Rectal smooth muscle tissue (tissue), 1 donor: ENCODE data around the gene PM20D2.

Experiments used
- H3K27ac ChIP-seq: one replicate; pipeline ENCODE4 v1.7.0; 2013; ENCODE audit warnings: low read depth, low read length, inconsistent platforms
- H3K27me3 ChIP-seq: one replicate; pipeline ENCODE4 v1.7.0; 2013; ENCODE audit warnings: low read length; ENCODE audit not compliant: control insufficient read depth, insufficient read depth
- H3K36me3 ChIP-seq: one replicate; pipeline ENCODE4 v1.7.0; 2013; ENCODE audit warnings: low read length; ENCODE audit not compliant: control insufficient read depth, insufficient read depth
- H3K4me1 ChIP-seq: one replicate; pipeline ENCODE4 v1.7.0; 2013; ENCODE audit warnings: low read length; ENCODE audit not compliant: control insufficient read depth, insufficient read depth
- H3K4me3 ChIP-seq: one replicate; pipeline ENCODE4 v1.7.0; 2013; ENCODE audit warnings: low read length
- H3K9ac ChIP-seq: one replicate; pipeline ENCODE4 v1.7.0; 2013; ENCODE audit warnings: low read length

PM20D2 gene

DNA sequence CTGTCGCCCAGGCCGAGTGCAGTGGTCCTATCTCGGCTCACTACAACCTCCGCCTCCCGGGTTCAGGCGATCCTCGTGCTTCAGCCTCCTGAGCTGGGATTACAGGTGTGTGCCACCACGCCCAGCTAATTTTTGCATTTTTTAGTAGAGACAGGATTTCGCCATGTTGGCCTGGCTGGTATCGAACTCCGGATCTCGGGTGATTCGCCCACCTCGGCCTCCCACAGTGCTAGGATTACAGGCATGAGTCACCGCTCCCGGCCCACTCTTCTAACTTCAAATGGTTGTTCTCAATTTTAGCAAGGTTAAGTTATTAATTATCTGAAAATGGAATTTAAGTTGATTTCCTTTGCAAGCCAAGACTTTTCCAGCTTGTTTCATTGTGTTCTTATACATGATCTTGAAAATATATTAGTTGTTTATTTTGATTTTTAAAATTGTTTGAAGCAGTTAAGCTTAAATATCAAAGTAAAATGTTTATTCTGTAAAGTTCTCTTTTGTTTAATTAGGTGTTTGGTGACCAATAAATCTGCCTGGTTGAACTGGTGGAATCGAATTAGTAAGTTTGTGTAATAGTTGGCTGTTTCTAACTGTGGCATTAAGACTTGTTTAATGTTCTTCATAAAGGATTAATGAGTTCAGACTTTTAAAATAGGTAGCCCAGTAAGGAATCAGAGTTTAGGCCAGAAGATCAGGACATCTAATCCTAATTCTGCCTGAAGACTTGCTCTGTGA is 2.3 kb downstream of the PM20D2 start:
- H3K4me3 ChIP-seq: no peak overlapping the region
- peaks cover 7% of the 10 kb centered on the region for H3K4me1 ChIP-seq
- H3K27me3 ChIP-seq: no peaks in the 10 kb centered on the region
- peaks cover 2% of the 10 kb centered on the region for H3K36me3 ChIP-seq
- H3K9ac ChIP-seq: no peak overlapping the region
- H3K27ac ChIP-seq: peak overlapping the region; percentile 38

- Histone ChIP-seq H3K36me3 (peaks cover 2% of the 10 kb centered on the region), H3K27me3 (no peaks in the 10 kb centered on the region), H3K9ac (no peak overlapping the region), H3K4me3 (no peak overlapping the region), H3K4me1 (no peaks in the 10 kb centered on the region), H3K27ac (no peak overlapping the region)
These were observed 8.3 kb downstream of the PM20D2 start for GRCh38 chr6:89154131-89154530.

- peak overlapping the region; percentile 99 for H3K27ac ChIP-seq
- no peak overlapping the region for H3K9ac ChIP-seq
- no peaks in the 10 kb centered on the region for H3K27me3 ChIP-seq
- no peaks in the 10 kb centered on the region for H3K36me3 ChIP-seq
- no peak overlapping the region for H3K4me3 ChIP-seq
- H3K4me1 ChIP-seq: peaks cover 25% of the 10 kb centered on the region
These were observed 14.7 kb downstream of the PM20D2 start for GRCh38 chr6:89160331-89161092.

GRCh38 chr6:89161326-89162046 is 15.6 kb downstream of the PM20D2 start:
- H3K27ac ChIP-seq: peak overlapping the region; percentile 99
- no peaks in the 10 kb centered on the region for H3K27me3 ChIP-seq
- no peaks in the 10 kb centered on the region for H3K36me3 ChIP-seq
- H3K4me3 ChIP-seq: peak overlapping the region; percentile 37
- H3K4me1 ChIP-seq: peaks cover 25% of the 10 kb centered on the region
- peak overlapping the region; percentile 10 for H3K9ac ChIP-seq

DNA sequence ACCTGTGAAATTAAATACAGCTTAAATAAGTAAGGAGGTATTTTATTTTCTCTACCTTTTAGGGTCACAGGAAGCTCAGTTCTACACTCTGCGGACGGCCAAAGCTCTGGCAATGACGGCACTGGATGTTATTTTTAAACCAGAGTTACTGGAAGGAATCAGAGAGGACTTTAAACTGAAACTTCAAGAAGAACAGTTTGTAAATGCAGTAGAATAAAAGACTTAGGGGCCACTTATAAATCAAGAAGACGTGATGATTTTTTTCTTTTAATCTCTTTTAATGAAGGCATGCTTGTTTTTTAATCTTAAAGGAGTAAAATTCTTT is 16.2 kb downstream of the PM20D2 start:
- peak overlapping the region; percentile 99 for H3K27ac ChIP-seq
- H3K9ac ChIP-seq: no peak overlapping the region
- peaks cover 25% of the 10 kb centered on the region for H3K4me1 ChIP-seq
- no peak overlapping the region for H3K4me3 ChIP-seq
- no peaks in the 10 kb centered on the region for H3K27me3 ChIP-seq
- H3K36me3 ChIP-seq: no peaks in the 10 kb centered on the region

GRCh38 chr6:89172131-89172530 is 26.3 kb downstream of the PM20D2 start:
- H3K4me1 ChIP-seq: no peaks in the 10 kb centered on the region
- no peak overlapping the region for H3K9ac ChIP-seq
- no peaks in the 10 kb centered on the region for H3K27me3 ChIP-seq
- no peak overlapping the region for H3K4me3 ChIP-seq
- H3K27ac ChIP-seq: no peak overlapping the region
- H3K36me3 ChIP-seq: no peaks in the 10 kb centered on the region

- Histone ChIP-seq H3K9ac (no peak overlapping the region), H3K4me3 (no peak overlapping the region), H3K27ac (no peak overlapping the region), H3K4me1 (no peaks in the 10 kb centered on the region), H3K27me3 (no peaks in the 10 kb centered on the region), H3K36me3 (no peaks in the 10 kb centered on the region)
These were observed 27.8 kb downstream of the PM20D2 start for GRCh38 chr6:89173634-89174033.

DNA sequence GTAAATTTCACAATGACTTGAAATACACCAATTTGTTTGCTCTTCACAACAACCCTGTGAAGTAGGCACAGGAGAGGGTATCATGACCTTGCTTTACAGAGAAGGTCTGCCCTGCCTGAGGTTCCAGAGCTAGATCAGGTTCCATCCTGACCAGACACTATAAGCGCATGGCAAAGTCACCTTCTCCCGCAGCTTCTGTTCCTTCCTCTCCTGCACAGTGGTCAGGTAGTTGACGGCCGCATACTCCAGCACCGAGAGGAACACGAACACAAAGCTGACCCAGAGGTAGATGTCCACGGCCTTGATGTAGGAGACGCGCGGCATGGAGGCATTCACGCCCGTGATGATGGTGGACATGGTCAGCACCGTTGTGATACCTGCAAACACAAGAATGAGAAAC is 34.3 kb downstream of the PM20D2 start:
- Histone ChIP-seq H3K27ac (no peak overlapping the region), H3K36me3 (no peaks in the 10 kb centered on the region), H3K9ac (no peak overlapping the region), H3K4me1 (no peaks in the 10 kb centered on the region), H3K27me3 (no peaks in the 10 kb centered on the region), H3K4me3 (no peak overlapping the region)

GRCh38 chr6:89180971-89181370 is 35.1 kb downstream of the PM20D2 start:
- H3K27me3 ChIP-seq: no peaks in the 10 kb centered on the region
- no peak overlapping the region for H3K9ac ChIP-seq
- no peaks in the 10 kb centered on the region for H3K4me1 ChIP-seq
- no peak overlapping the region for H3K27ac ChIP-seq
- no peaks in the 10 kb centered on the region for H3K36me3 ChIP-seq
- no peak overlapping the region for H3K4me3 ChIP-seq

DNA sequence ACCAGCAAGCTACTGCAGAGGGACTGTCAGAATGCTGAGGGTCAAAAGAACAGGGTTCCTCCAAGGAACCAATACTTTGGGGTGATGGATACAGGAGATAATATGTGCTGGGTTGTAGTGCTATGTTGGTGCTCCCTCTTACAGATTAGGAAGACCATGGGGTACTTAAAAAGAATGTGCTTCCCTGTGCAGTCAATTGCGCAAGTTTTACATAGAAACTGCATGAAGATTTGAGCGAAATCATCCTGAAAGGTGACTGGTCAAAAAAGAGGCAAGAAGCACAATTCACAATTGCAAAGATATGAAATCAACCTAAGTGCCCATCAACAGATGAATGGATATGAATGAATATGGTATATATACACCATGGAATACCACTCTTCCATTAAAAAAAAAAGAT is 37.4 kb downstream of the PM20D2 start:
- H3K4me3 ChIP-seq: no peak overlapping the region
- no peak overlapping the region for H3K27ac ChIP-seq
- H3K9ac ChIP-seq: no peak overlapping the region
- no peaks in the 10 kb centered on the region for H3K4me1 ChIP-seq
- no peaks in the 10 kb centered on the region for H3K36me3 ChIP-seq
- H3K27me3 ChIP-seq: no peaks in the 10 kb centered on the region

GRCh38 chr6:89184344-89184743 is 38.5 kb downstream of the PM20D2 start:
- Histone ChIP-seq H3K36me3 (no peaks in the 10 kb centered on the region), H3K4me3 (no peak overlapping the region), H3K27me3 (no peaks in the 10 kb centered on the region), H3K4me1 (no peaks in the 10 kb centered on the region), H3K9ac (no peak overlapping the region), H3K27ac (no peak overlapping the region)

- Histone ChIP-seq H3K36me3 (no peaks in the 10 kb centered on the region), H3K27ac (no peak overlapping the region), H3K27me3 (no peaks in the 10 kb centered on the region), H3K4me1 (no peaks in the 10 kb centered on the region), H3K4me3 (no peak overlapping the region), H3K9ac (no peak overlapping the region)
These were observed 40.9 kb downstream of the PM20D2 start for GRCh38 chr6:89186762-89187161.
